ENCODE data around the gene RC3H2. TPM values are rescaled to one million over a fixed set of nuclear protein-coding genes. Genes with fewer than 3 reads are reported as not detected.

RC3H2 gene
- total and polyA plus RNA-seq, 2 donors (not counting 3 experiments of a cell fraction or from before 2014, with no cell fraction given): 25.3 to 63.0 TPM

DNA sequence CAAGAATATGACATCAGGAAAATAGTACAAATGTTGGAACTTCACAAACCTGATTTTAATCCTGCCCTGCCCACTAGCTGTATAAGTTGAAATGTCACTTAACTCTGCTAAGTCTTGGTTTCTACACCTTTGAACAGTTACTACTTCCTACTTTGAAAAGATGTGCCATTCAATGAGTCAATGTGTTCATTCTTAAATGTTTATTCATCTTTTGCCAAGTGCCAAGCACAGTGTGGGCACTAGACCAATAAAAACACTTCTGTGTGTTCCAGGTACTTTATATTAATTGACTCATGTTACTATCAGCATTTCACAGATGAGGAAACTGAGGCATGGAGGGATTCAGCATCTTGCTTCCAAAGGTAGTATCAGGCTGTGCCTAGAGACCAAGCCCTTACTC, 89.6 kb downstream of the RC3H2 start:
- CTCF ChIA-PET: interaction anchor here (1.5 to 2.1 kb wide), 4 partner anchors 13 to 717 kb away, joined by 3 to 8 read pairs (median 4); partner anchors contain the start of gene PDCL
- POLR2A ChIA-PET: interaction anchor here (0.7 to 2.7 kb wide), 2 partner anchors 13 to 118 kb away, joined by 3 to 8 read pairs; partner anchors contain the start of gene PDCL
- peak overlapping the region in 2 of 3 experiments; percentile 21 to 39 for H3K4me3 ChIP-seq (replicated peaks in 1 of 3; ENCODE audit: insufficient read depth in 1 of 3, low read depth in 1 of 3, low read length in 3 of 3)
- H3K36me3 ChIP-seq (ENCODE audit: control insufficient read depth in 2 of 2, extremely low read depth in 1 of 2, insufficient read depth in 2 of 2, low read length in 2 of 2): no peaks in the 10 kb centered on the region
- FAIRE-seq (peak; percentile 66), DNase-seq (ENCODE audit: low read depth, low spot score) (peak; percentile 90)
- TF ChIP-seq, protein P1, sequence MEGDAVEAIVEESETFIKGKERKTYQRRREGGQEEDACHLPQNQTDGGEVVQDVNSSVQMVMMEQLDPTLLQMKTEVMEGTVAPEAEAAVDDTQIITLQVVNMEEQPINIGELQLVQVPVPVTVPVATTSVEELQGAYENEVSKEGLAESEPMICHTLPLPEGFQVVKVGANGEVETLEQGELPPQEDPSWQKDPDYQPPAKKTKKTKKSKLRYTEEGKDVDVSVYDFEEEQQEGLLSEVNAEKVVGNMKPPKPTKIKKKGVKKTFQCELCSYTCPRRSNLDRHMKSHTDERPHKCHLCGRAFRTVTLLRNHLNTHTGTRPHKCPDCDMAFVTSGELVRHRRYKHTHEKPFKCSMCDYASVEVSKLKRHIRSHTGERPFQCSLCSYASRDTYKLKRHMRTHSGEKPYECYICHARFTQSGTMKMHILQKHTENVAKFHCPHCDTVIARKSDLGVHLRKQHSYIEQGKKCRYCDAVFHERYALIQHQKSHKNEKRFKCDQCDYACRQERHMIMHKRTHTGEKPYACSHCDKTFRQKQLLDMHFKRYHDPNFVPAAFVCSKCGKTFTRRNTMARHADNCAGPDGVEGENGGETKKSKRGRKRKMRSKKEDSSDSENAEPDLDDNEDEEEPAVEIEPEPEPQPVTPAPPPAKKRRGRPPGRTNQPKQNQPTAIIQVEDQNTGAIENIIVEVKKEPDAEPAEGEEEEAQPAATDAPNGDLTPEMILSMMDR (IDR thresholded peaks at IDR 0.05; ENCODE audit: extremely low read depth in 1 of 2, insufficient read depth in 1 of 2, low read depth in 1 of 2, low read length in 2 of 2): no peak
- TF ChIP-seq JUN (IDR thresholded peaks at IDR 0.05; ENCODE audit: borderline replicate concordance, insufficient read depth, insufficient read length, low read depth): peak; percentile 22
- dilution Hi-C loops (cut with MboI; ENCODE audit: extremely low pct_ligation_motif_present, low sequenced_read_pairs): no loop called here
- peak overlapping the region; percentile 97 for H3K27ac ChIP-seq (ENCODE audit: insufficient read depth, low read depth, low read length)
- TSS peak; percentile 47 for BruUV-seq (replicated peaks)
- peak overlapping the region; percentile 57 for H3K9ac ChIP-seq (replicated peaks; ENCODE audit: extremely low read depth, insufficient read depth, low read length)
- peak overlapping the region; percentile 82 for H3K4me2 ChIP-seq (ENCODE audit: insufficient read depth, low read length)
- H3K9me1 ChIP-seq (replicated peaks; ENCODE audit: control insufficient read depth, extremely low read depth, insufficient read depth, low read length): no peaks in the 10 kb centered on the region
- H3K4me1 ChIP-seq (ENCODE audit: control insufficient read depth, extremely low read depth, insufficient read depth, low read length): peaks cover 55% of the 10 kb centered on the region
- peaks cover 5% of the 10 kb centered on the region for H3K79me2 ChIP-seq (ENCODE audit: control insufficient read depth, insufficient read depth, low read length)
- H3K9me3 ChIP-seq (replicated peaks; ENCODE audit: control insufficient read depth, insufficient read depth, low read length): no peaks in the 10 kb centered on the region
- intact Hi-C loops (cut with micrococcal nuclease): loop anchor here (5.0 kb wide), 1 partner anchor 553 kb away; the partner anchor contains the start of genes MRRF and RBM18
- no peak overlapping the region for H2AFZ ChIP-seq (ENCODE audit: low read depth, low read length)
- no peaks in the 10 kb centered on the region for H3K27me3 ChIP-seq (ENCODE audit: control insufficient read depth in 2 of 2, insufficient read depth in 2 of 2, low read length in 2 of 2)
- H4K20me1 ChIP-seq (replicated peaks; ENCODE audit: control insufficient read depth, extremely low read depth, insufficient read depth, low read length): no peaks in the 10 kb centered on the region

DNA sequence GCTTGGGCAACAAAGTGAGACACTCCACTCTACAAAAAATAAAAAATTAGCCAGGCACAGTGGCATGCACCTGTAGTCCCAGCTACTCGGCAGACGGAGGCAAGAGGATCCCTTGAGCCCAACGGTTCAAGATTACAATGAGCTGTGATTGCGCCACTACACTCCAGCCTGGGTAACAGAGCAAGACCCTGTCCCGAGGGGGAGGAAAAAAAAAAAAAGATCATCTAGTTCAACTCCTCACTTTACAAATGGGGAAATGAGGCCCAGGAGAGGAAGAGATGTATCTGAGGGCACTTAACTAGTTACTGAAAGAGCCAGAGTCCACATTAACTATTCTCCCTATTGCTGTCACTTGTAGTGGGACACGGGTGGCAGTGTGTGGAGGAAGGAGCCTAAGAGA, 90.6 kb downstream of the RC3H2 start:
- no peaks in the 10 kb centered on the region for H3K9me1 ChIP-seq (replicated peaks; ENCODE audit: control insufficient read depth, extremely low read depth, insufficient read depth, low read length)
- no peak for DNase-seq (ENCODE audit: low read depth, low spot score)
- H3K4me1 ChIP-seq (ENCODE audit: control insufficient read depth, extremely low read depth, insufficient read depth, low read length): peaks cover 48% of the 10 kb centered on the region
- no peaks in the 10 kb centered on the region for H3K36me3 ChIP-seq (ENCODE audit: control insufficient read depth in 2 of 2, extremely low read depth in 1 of 2, insufficient read depth in 2 of 2, low read length in 2 of 2)
- dilution Hi-C loops (cut with MboI; ENCODE audit: extremely low pct_ligation_motif_present, low sequenced_read_pairs) (no loop called here), intact Hi-C loops (cut with micrococcal nuclease) (loop anchor here (5.0 kb wide), 1 partner anchor 442 kb away; the partner anchor contains the start of gene PTGS1)
- TF ChIP-seq FOS (IDR thresholded peaks at IDR 0.05; ENCODE audit: borderline replicate concordance, insufficient read depth, low read length) (no peak), MYC (IDR thresholded peaks at IDR 0.05; ENCODE audit: low read depth, low read length) (no peak), GATA2 (IDR thresholded peaks at IDR 0.05; ENCODE audit: insufficient read depth, insufficient read length, low read depth, low read length) (no peak), EZH2 (IDR thresholded peaks at IDR 0.05; ENCODE audit: borderline replicate concordance, low read depth, low read length, severe bottlenecking) (no peak), POLR2AphosphoS5 (IDR thresholded peaks at IDR 0.05; ENCODE audit: insufficient read depth, low read depth, low read length) (no peak), JUN (IDR thresholded peaks at IDR 0.05; ENCODE audit: borderline replicate concordance, insufficient read depth, insufficient read length, low read depth) (no peak), POLR2A (IDR thresholded peaks at IDR 0.05; ENCODE audit: low read depth, low read length) (no peak)
- TF ChIP-seq, protein P1 (IDR thresholded peaks at IDR 0.05; ENCODE audit: extremely low read depth in 1 of 2, insufficient read depth in 1 of 2, low read depth in 1 of 2, low read length in 2 of 2): no peak
- TF ChIP-seq, protein P2, sequence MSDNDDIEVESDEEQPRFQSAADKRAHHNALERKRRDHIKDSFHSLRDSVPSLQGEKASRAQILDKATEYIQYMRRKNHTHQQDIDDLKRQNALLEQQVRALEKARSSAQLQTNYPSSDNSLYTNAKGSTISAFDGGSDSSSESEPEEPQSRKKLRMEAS (IDR thresholded peaks at IDR 0.05; ENCODE audit: insufficient read depth, insufficient read length): no peak
- no peaks in the 10 kb centered on the region for H4K20me1 ChIP-seq (replicated peaks; ENCODE audit: control insufficient read depth, extremely low read depth, insufficient read depth, low read length)
- H3K27ac ChIP-seq (ENCODE audit: insufficient read depth, low read depth, low read length): no peak overlapping the region
- no peaks in the 10 kb centered on the region for H3K9me3 ChIP-seq (replicated peaks; ENCODE audit: control insufficient read depth, insufficient read depth, low read length)
- no peak overlapping the region for H3K4me2 ChIP-seq (ENCODE audit: insufficient read depth, low read length)
- no peak for FAIRE-seq
- BruUV-seq (replicated peaks): no TSS peak
- peaks cover 5% of the 10 kb centered on the region for H3K79me2 ChIP-seq (ENCODE audit: control insufficient read depth, insufficient read depth, low read length)
- POLR2A ChIA-PET: interaction anchor here (0.6 kb wide), 1 partner anchor 699 kb away, joined by 3 read pairs; no protein-coding TSS in a partner anchor
- no peak overlapping the region for H3K9ac ChIP-seq (replicated peaks; ENCODE audit: extremely low read depth, insufficient read depth, low read length)
- CTCF ChIA-PET: interaction anchor here (1.6 kb wide), 1 partner anchor 464 kb away, joined by 4 read pairs; no protein-coding TSS in a partner anchor
- H3K27me3 ChIP-seq (ENCODE audit: control insufficient read depth in 2 of 2, insufficient read depth in 2 of 2, low read length in 2 of 2): no peaks in the 10 kb centered on the region
- no peak overlapping the region for H3K4me3 ChIP-seq (replicated peaks in 1 of 3; ENCODE audit: insufficient read depth in 1 of 3, low read depth in 1 of 3, low read length in 3 of 3)
- H2AFZ ChIP-seq (ENCODE audit: low read depth, low read length): no peak overlapping the region

Data from endothelial cell of umbilical vein (primary cell).